ENCODE measurements around the gene ARHGAP26.

ARHGAP26 gene

GRCh38 chr5:143010351-143010750 is 240.2 kb downstream of the ARHGAP26 start:
- H3K4me3 ChIP-seq (replicated peaks; ENCODE audit: low read depth, low read length): no peak overlapping the region
- no peak for DNase-seq (ENCODE audit: extremely low read depth, low read depth)
- TF ChIP-seq CTCF (IDR thresholded peaks at IDR 0.05; ENCODE audit: low read depth, low read length, missing control alignments): no peak

DNA sequence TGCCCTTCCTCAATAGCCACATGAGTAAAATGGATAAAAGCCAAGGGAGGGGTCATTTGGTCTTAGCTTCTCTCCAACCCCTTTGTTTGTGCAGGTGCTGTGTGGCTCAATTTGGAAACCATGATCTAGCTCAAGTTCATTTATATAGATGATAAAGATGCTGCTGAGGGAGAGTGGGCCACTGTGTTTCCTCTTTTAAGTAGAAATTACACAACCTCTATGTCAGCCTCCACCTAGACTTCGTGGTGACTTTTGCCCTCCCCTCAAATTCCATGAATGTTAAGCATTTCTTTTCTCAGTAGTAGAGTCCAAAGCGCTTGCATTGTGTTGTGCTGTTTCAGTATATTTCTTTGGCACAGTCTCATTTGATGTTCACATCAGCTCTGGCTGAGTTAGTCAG is 241.4 kb downstream of the ARHGAP26 start:
- no peak overlapping the region for H3K4me3 ChIP-seq (replicated peaks; ENCODE audit: low read depth, low read length)
- DNase-seq (ENCODE audit: extremely low read depth, low read depth): no peak
- TF ChIP-seq CTCF (IDR thresholded peaks at IDR 0.05; ENCODE audit: low read depth, low read length, missing control alignments): no peak

DNA sequence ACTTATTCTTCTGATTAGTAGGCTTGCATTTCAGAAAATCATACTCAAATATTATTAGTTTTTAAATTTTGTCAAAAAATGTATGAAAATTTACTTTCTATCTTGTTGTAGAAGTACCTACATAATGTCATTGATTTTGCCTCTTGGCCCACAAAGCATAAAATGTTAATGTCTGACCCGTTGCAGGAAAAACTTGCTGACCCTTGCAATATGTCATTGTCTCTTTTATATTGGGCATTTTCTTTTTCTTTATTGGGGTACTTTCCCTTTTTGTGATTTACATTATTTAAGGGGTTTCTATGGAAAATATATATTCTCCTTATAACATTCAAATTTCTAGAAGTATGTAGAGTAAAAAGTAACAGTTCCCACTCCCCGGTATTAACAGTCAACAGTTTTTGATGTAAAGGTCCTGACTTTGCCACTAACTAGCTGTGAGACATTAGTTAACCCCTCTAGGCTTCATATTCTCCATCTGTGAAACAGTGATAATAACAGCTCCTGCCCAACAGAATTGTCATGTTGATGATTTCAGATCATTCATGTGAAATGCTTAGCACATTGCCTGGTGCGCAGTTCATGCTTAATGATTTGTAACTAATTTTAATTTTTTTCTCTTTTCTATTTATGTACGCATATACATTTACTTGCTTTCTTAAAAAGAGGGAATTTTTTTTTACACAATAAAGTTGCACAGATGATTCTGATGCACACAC is 243.2 kb downstream of the ARHGAP26 start:
- TF ChIP-seq CTCF (IDR thresholded peaks at IDR 0.05; ENCODE audit: low read depth, low read length, missing control alignments): no peak
- H3K4me3 ChIP-seq (replicated peaks; ENCODE audit: low read depth, low read length): no peak overlapping the region
- no peak for DNase-seq (ENCODE audit: extremely low read depth, low read depth)

- H3K4me3 ChIP-seq (replicated peaks; ENCODE audit: low read depth, low read length): no peak overlapping the region
- DNase-seq (ENCODE audit: extremely low read depth, low read depth): no peak
- peak; percentile 62 for TF ChIP-seq CTCF (IDR thresholded peaks at IDR 0.05; ENCODE audit: low read depth, low read length, missing control alignments)
Observed at GRCh38 chr5:143014017-143014651, 244.0 kb downstream of the ARHGAP26 start.

GRCh38 chr5:143016777-143017516 is 246.8 kb downstream of the ARHGAP26 start:
- no peak overlapping the region for H3K4me3 ChIP-seq (replicated peaks; ENCODE audit: low read depth, low read length)
- TF ChIP-seq CTCF (IDR thresholded peaks at IDR 0.05; ENCODE audit: low read depth, low read length, missing control alignments): peak; percentile 59
- no peak for DNase-seq (ENCODE audit: extremely low read depth, low read depth)

DNA sequence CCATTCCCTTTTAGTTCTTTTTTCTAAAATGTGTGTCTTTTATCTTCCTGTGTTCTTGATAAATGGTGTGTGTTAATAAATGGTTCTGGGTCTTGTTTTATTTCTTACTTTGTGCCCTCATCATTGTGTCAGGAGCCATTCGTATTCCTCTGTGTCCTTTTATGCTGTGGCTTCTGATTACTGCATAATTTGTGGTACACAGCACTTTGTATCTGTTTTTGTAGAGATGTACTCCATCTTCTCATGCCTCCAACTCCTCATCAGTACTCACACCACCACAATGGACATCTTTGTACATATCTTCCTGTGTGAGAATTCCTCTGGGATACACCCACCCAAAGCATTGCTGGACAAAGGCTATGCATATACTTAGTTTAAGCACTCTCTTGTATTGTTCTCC is 247.4 kb downstream of the ARHGAP26 start:
- no peak overlapping the region for H3K4me3 ChIP-seq (replicated peaks; ENCODE audit: low read depth, low read length)
- DNase-seq (ENCODE audit: extremely low read depth, low read depth): no peak
- no peak for TF ChIP-seq CTCF (IDR thresholded peaks at IDR 0.05; ENCODE audit: low read depth, low read length, missing control alignments)

Measured in HFF-Myc (cell line).